CD4-positive, alpha-beta T cell treated with Interleukin-17A for 1 hour (primary cell): ENCODE measurements around the gene CACNA2D4.
"Not testable (repeated sequence)": the region's sequence is repeated elsewhere in the genome, so short reads cannot be mapped to it uniquely, and the experiment has no call there.

ENCODE experiments used
- DNase-seq: peaks from one replicate; pipeline ENCODE4 v3.0.0-alpha.2; 2020

The CACNA2D4 gene

GRCh38 chr12:1918081-1918883, at the start of gene CACNA2D4:
TSS of gene CACNA2D4 (minus strand) at chr12:1918652. CDS start at chr12:1918473, 179 bp downstream.
- no peak for DNase-seq

DNA sequence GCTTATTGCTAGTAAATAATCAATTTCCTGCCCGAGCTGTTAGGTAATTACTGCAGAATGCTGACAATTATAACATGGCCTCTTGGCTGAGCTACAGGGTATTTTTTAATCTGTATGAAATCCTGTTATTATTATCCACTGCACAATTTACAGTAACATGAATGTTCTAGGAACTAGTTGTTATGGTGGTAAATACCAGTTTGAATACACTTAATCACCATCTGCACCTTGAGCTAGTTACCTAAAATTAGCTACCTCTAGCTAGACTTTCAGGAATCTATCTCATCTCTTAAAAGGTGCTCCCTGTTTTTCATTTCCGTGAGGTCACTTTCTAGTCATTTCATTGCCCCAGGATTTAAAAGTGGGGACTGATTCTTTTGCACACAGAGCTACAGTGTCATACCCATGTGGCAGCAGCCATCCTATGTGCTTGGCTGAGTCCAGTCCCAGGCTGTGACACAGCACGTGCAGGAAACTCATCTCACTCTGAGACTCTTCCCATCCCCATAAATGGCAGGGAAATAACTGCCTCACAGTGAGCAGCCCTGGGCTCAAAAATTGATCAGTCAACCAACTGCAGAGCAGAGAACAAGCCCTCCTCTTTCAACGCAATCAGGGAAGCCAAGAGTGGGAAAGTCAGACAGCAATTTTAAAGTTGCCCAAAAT, 48.2 kb upstream of the CACNA2D4 start:
- no peak for DNase-seq

GRCh38 chr12:1965916-1966315, 47.5 kb upstream of the CACNA2D4 start:
- DNase-seq = no peak

GRCh38 chr12:1962051-1963020, 43.9 kb upstream of the CACNA2D4 start:
- no peak for DNase-seq

GRCh38 chr12:1956716-1957115, 38.3 kb upstream of the CACNA2D4 start:
- no peak for DNase-seq

- no peak for DNase-seq
Observed at GRCh38 chr12:1949771-1950470, 31.5 kb upstream of the CACNA2D4 start.

- DNase-seq = no peak
Observed at GRCh38 chr12:1948883-1949282, 30.4 kb upstream of the CACNA2D4 start.

DNA sequence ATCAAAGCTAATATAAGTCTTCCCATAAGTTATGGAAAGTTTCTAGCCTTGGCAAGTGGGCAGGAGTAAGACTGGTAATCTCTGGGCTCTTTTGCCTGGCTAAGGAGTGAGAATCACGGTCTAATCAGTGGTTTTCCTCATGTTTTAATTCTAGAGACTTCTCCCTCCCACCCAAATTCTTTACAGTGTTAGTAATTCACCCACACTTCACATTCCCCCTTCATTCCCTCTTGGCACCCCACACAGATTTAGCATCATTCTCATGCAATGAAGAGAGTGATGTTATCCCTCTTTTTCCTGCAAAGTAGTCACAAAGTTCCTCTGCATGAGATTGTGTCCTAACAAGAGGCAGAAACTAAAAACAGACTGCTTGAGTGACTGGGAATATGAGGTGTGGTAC, 28.6 kb upstream of the CACNA2D4 start:
- no peak for DNase-seq

DNA sequence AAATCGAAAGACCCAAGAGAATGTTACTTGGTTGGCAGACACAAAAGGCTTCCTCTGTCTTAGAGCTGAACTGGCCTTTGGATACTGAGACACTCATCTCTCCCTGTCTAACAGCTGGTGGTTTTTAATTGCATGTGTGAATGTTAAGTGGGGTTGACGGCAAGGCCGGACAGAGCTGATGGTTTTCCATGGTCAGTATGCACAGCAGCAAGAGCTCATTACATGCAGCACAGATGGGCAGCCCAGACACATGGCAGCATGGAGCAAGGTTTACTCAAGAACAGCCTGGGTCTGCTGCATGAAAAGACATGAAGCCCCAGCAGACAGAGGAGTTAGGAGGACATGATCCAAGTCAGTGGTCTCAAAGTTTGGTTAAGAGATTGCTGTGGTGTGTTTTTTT, 27.8 kb upstream of the CACNA2D4 start:
- DNase-seq = no peak

DNA sequence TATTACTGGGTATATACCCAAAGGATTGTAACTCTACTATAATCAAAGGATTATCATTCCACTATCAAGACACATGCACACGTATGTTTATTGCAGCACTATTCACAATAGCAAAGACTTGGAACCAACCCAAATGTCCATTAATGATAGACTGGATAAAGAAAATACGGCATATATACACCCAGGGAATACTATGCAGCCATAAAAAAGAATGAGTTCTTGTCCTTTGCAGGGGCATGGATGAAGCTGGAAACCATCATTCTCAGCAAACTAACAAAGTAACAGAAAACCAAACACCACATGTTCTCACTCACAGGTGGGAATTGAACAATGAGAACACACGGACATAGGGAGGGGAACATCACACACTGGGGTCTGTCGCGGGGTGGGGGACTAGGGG, 27.1 kb upstream of the CACNA2D4 start:
- DNase-seq = not testable (repeated sequence)

DNA sequence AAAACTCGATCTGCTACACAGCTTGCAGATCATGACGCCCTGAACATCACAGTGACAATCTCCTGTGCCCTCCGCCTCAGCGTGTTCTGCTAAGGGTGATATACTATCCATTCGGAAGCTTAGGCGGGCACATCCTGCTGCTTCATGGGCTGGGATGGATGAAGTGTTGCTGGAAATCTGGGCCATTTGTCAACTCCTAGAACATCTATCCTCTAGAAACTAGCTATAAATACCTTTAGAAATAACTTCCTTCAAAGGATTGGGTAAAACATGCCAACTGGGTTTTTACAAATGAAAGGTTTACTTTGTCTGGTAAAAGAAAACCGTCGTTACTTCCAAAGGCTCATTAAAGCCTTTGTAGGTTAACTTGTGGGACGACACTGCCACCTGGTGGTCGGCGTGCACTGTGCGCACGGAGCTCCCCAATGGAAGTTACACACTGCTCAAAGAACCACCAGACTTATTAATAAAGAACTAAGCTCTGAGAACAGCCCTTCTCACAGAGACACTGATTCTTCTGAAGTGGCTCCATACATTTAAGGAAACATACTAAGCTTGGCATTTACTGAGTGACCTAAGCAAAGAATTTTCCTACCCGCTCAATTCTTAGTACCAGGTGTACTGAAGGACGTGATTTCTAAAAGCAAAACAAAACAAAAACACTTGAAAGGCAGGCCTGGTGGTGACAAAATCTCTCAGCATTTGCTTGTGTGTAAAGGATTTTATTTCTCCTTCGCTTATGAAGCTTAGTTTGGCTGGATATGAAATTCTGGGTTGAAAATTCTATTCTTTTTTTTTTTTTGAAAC, 21.6 kb upstream of the CACNA2D4 start:
- peak; percentile 89 for DNase-seq

DNA sequence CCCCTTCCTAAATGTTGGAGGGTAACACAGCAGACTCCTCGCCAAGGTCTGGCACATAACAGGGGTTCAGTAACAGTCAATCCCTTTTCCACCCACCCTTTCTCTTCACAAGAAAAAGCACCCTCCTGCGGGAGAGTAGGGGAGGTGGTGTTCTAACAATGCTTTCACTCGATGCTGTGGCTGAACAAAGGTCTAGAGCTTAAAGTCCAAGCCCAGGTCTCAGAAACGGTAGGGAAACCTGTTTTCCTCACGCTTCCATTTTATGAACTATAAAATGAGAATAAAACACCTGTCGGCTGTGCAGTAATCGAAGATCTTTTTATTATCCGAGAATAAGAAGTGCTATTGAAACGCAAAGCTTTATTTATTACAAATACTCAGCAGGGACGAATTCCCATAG, 20.9 kb upstream of the CACNA2D4 start:
- DNase-seq = no peak

DNA sequence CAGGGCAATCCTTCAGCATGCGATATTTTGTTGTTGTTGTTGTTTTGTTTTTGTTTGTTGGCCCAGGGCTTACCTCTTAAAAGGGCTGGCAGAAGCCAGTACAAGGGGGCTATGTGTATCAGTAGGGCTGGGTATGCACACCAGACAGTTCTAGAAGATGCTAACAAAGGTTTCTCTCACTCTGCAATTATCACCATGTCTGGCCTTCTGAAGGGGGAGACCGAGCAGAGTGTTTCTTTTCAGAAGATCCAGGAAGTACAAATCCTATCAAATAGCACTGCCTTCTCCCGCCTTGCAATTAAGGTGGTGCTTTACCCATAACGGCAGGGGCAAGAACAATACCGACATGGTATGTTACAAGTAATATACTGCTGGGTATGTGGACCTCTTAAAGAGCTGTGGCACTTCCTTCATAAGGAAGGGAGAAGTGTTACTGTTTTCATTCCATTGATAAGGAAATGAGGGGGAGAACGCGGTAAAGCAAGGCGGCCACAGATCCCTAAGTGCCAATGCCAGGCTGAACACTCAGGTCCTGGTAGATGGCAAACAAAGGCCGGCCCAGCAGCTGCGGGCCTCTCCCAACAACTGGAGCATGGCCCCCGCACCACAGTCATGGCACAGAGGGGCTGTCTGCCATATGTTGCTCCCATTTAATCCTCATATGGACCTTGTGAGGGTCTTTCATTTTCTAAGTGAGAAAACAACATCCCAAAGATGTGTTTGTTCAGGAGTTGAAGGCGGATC, 19.2 kb upstream of the CACNA2D4 start:
- DNase-seq = no peak

DNA sequence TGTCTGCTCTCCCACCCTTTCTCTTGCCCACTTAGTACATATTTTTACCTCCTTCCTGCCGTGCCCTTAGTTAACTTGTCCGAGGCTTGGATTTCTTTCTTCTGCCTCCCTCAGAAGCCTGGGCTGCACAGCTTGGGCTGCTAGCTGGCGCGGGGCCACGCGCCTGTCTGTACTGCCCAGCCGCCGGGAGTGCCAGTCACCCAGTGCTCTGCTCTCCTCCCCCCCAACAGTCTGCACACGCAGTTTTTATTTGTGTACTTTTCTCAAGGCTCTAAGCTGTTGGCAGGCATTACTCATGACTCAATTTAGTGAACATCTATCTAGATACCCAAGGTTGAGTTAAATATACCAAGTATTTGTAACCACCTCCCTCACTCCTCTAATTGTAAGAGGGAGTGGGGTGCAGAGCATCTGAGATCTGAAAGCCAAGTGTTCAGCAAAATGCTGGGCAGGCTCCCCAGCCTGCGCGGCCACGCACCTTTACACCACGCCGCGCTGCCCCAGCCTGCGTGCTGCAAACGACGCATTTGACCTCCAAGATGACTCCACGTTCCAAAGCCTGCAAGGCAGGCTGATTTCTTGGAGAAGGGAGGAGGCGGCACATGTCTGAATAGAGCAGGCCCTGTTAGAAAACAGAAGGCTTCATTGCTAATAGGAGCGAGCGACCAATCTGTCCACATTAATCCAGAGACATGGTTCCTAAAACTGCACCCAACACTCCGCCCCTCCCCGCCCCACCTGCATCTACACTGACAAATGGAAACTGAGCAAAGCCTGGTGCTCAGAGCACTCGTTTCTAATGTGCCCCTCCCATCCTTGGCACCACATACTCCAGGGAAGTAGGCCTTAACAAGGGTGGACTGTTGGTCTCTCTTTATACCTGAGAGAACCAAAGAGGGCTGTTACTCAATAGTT, 18.2 kb upstream of the CACNA2D4 start:
- DNase-seq = no peak

- DNase-seq = no peak
Observed at GRCh38 chr12:1935700-1936378, 17.4 kb upstream of the CACNA2D4 start.

GRCh38 chr12:1935242-1935641, 16.8 kb upstream of the CACNA2D4 start:
- DNase-seq = no peak

- DNase-seq = no peak
Observed at GRCh38 chr12:1934831-1935230, 16.4 kb upstream of the CACNA2D4 start.

DNA sequence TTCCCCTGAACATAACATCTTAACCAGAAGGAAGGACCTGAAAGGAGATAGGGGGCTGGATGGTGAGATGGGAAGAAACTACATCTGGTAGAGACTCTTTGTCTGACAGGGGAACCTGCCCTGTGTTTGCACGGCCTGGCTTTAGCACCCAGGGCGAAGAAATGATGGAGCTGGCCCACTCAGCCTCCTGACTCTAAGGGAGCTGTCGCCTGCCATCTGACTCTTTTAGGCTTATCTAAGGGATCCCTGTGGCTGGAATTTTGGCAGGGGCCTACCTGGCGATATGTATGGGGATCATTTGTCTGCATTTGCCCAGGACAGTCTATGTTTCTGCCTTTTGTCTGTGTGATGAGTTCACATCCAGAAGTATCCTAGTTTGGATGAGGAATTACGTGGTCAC, 15.6 kb upstream of the CACNA2D4 start:
- no peak for DNase-seq

GRCh38 chr12:1933342-1934051, 15.0 kb upstream of the CACNA2D4 start:
- DNase-seq = no peak
